ENCODE data around the gene TRABD2A.

GRCh38 chr2:84908948-84909713, 28.2 kb upstream of the TRABD2A start:
- TF ChIP-seq CTCF (IDR thresholded peaks at IDR 0.05; ENCODE audit: insufficient read depth, low read length) (no peak), POLR2AphosphoS5 (IDR thresholded peaks at IDR 0.05; ENCODE audit: low read depth) (no peak)
